OCI-LY3 (cell line): ENCODE measurements around the gene ZNRF2.

ENCODE experiments used
- H2AFZ ChIP-seq: fragments of 200-600, 300-600 bp; shearing (Covaris generic); 2 replicates; pipeline ENCODE4 v1.6.0; 2014; ENCODE audit warnings: antibody characterized with exemption, low read depth, low read length
- H3K27ac ChIP-seq: fragments of 200-600, 300-600 bp; sonication (generic); 2 replicates; pipeline ENCODE4 v1.5.1; 2014; ENCODE audit warnings: mild to moderate bottlenecking, low read length, moderate library complexity, mixed read lengths
- H3K27me3 ChIP-seq: fragments of 200-600, 300-600 bp; sonication (generic); 2 replicates; pipeline ENCODE4 v1.6.1; 2014; ENCODE audit warnings: low read depth, low read length, mixed read lengths
- H3K36me3 ChIP-seq: fragments of 200-600, 300-600 bp; sonication (generic); replicated peaks from 2 replicates; pipeline ENCODE3; 2014; ENCODE audit warnings: low read depth, low read length, mixed read lengths
- H3K4me1 ChIP-seq: fragments of 300-600, 200-600 bp; sonication (generic); 2 replicates; pipeline ENCODE4 v1.6.1; 2014; ENCODE audit warnings: low read length, mixed read lengths
- H3K4me2 ChIP-seq: fragments of 200-600, 300-600 bp; sonication (generic); 2 replicates; pipeline ENCODE4 v1.6.1; 2014; ENCODE audit warnings: low read length, mixed read lengths
- H3K4me3 ChIP-seq: fragments of 300-600, 200-600 bp; sonication (generic); 2 replicates; pipeline ENCODE4 v1.5.1; 2014; ENCODE audit warnings: antibody characterized with exemption, mild to moderate bottlenecking, low read length, moderate library complexity
- H3K79me2 ChIP-seq: fragments of 300-600, 200-600 bp; shearing (Covaris generic); 2 replicates; pipeline ENCODE4 v1.6.1; 2014; ENCODE audit warnings: mild to moderate bottlenecking, low read length, mixed read lengths
- H3K9ac ChIP-seq: fragments of 300-600, 200-600 bp; shearing (Covaris generic); 2 replicates; pipeline ENCODE4 v1.6.0; 2014; ENCODE audit warnings: mild to moderate bottlenecking, low read length, moderate library complexity
- H3K9me3 ChIP-seq: fragments of 200-600, 300-600 bp; shearing (Covaris generic); 2 replicates; pipeline ENCODE4 v1.6.1; 2014; ENCODE audit warnings: low read length, mixed read lengths; ENCODE audit not compliant: insufficient read depth
- H4K20me1 ChIP-seq: fragments of 200-600, 300-600 bp; sonication (generic); 2 replicates; pipeline ENCODE4 v1.6.1; 2016; ENCODE audit warnings: low read length, mixed read lengths; ENCODE audit not compliant: insufficient read depth
- EZH2phosphoT487 ChIP-seq: fragments of 200-600 bp; shearing (Covaris generic); IDR thresholded peaks from 2 replicates; pipeline ENCODE4 v1.6.1; 2018; ENCODE audit warnings: antibody characterized with exemption, mixed run types, low read depth
- TF ChIP-seq, protein P1 (sequence below): fragments of 200-600, 300-600 bp; sonication (generic); IDR thresholded peaks from 2 replicates; pipeline ENCODE4 v1.5.1; 2014; ENCODE audit warnings: antibody characterized with exemption, low read length, low read depth

ZNRF2 gene

DNA sequence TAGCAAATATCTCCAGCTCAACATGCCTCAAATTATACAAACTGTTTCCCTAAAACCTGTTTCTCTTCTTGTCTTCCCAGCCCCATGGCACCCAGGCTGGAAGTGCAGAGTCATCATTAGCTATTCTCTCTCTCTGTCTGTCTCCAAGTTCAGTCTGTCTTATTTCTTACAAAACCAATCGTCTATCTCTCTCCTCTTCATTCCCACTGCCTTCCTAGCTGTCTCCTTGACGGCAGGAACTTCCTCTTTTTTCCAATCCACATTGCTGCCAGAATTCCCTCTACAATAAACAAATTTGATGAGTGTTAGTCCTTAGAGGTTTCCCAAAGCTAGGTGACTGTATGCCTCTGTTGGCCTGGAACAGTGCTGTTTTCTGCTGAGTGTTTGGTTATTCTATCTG is 14.9 kb upstream of the ZNRF2 start:
- no peaks in the 10 kb centered on the region for H3K9me3 ChIP-seq
- H2AFZ ChIP-seq, result no peak overlapping the region
- no peaks in the 10 kb centered on the region for H4K20me1 ChIP-seq
- peaks cover 16% of the 10 kb centered on the region for H3K4me1 ChIP-seq
- H3K4me2 ChIP-seq, result no peak overlapping the region
- no peaks in the 10 kb centered on the region for H3K27me3 ChIP-seq
- H3K4me3 ChIP-seq, result no peak overlapping the region
- no peak for TF ChIP-seq EZH2phosphoT487
- TF ChIP-seq, protein P1, sequence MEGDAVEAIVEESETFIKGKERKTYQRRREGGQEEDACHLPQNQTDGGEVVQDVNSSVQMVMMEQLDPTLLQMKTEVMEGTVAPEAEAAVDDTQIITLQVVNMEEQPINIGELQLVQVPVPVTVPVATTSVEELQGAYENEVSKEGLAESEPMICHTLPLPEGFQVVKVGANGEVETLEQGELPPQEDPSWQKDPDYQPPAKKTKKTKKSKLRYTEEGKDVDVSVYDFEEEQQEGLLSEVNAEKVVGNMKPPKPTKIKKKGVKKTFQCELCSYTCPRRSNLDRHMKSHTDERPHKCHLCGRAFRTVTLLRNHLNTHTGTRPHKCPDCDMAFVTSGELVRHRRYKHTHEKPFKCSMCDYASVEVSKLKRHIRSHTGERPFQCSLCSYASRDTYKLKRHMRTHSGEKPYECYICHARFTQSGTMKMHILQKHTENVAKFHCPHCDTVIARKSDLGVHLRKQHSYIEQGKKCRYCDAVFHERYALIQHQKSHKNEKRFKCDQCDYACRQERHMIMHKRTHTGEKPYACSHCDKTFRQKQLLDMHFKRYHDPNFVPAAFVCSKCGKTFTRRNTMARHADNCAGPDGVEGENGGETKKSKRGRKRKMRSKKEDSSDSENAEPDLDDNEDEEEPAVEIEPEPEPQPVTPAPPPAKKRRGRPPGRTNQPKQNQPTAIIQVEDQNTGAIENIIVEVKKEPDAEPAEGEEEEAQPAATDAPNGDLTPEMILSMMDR, result no peak
- H3K27ac ChIP-seq, result no peak overlapping the region
- H3K79me2 ChIP-seq, result no peaks in the 10 kb centered on the region
- no peaks in the 10 kb centered on the region for H3K36me3 ChIP-seq
- no peak overlapping the region for H3K9ac ChIP-seq

- H3K4me3 ChIP-seq, result no peak overlapping the region
- no peak overlapping the region for H3K9ac ChIP-seq
- peak overlapping the region; percentile 30 for H3K4me2 ChIP-seq
- H3K27ac ChIP-seq, result no peak overlapping the region
- H4K20me1 ChIP-seq, result no peaks in the 10 kb centered on the region
- no peaks in the 10 kb centered on the region for H3K79me2 ChIP-seq
- no peaks in the 10 kb centered on the region for H3K9me3 ChIP-seq
- no peak overlapping the region for H2AFZ ChIP-seq
- no peak for TF ChIP-seq EZH2phosphoT487
- TF ChIP-seq, protein P1, result no peak
- peaks cover 24% of the 10 kb centered on the region for H3K4me1 ChIP-seq
- no peaks in the 10 kb centered on the region for H3K36me3 ChIP-seq
- H3K27me3 ChIP-seq, result no peaks in the 10 kb centered on the region
Observed at GRCh38 chr7:30270921-30271320, 13.5 kb upstream of the ZNRF2 start.

DNA sequence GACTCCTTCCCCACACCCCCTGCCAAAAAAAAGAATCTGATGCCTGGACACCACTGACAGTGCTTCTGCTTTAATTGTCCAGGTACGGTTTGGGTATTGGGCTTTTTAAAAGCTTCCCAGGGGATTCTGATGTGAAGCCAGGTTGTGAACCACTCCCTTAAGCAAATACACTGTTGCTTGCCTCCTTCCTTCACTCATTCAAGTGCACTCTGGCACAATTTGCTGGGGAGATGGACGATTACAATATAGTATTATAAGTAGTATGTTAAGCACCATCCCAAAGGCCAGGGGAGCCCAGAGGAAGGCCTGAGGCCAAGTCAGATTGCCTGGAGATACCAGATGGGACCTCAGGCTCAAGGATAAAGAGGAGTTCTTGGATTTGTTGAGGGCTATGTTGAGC is 12.3 kb upstream of the ZNRF2 start:
- Histone ChIP-seq H3K36me3 (no peaks in the 10 kb centered on the region), H3K9ac (no peak overlapping the region), H3K4me2 (no peak overlapping the region), H3K27ac (no peak overlapping the region), H4K20me1 (no peaks in the 10 kb centered on the region), H3K27me3 (no peaks in the 10 kb centered on the region), H2AFZ (no peak overlapping the region), H3K79me2 (no peaks in the 10 kb centered on the region), H3K4me1 (peaks cover 27% of the 10 kb centered on the region), H3K4me3 (no peak overlapping the region), H3K9me3 (no peaks in the 10 kb centered on the region)
- no peak for TF ChIP-seq EZH2phosphoT487

- H4K20me1 ChIP-seq, result no peaks in the 10 kb centered on the region
- H3K4me1 ChIP-seq, result peaks cover 27% of the 10 kb centered on the region
- no peak overlapping the region for H3K4me3 ChIP-seq
- no peak overlapping the region for H2AFZ ChIP-seq
- no peak overlapping the region for H3K9ac ChIP-seq
- H3K27me3 ChIP-seq, result no peaks in the 10 kb centered on the region
- no peaks in the 10 kb centered on the region for H3K9me3 ChIP-seq
- H3K79me2 ChIP-seq, result no peaks in the 10 kb centered on the region
- no peak overlapping the region for H3K27ac ChIP-seq
- H3K4me2 ChIP-seq, result no peak overlapping the region
- no peaks in the 10 kb centered on the region for H3K36me3 ChIP-seq
- TF ChIP-seq EZH2phosphoT487, result no peak
- TF ChIP-seq, protein P1, result no peak
Observed at GRCh38 chr7:30273552-30273951, 10.8 kb upstream of the ZNRF2 start.

DNA sequence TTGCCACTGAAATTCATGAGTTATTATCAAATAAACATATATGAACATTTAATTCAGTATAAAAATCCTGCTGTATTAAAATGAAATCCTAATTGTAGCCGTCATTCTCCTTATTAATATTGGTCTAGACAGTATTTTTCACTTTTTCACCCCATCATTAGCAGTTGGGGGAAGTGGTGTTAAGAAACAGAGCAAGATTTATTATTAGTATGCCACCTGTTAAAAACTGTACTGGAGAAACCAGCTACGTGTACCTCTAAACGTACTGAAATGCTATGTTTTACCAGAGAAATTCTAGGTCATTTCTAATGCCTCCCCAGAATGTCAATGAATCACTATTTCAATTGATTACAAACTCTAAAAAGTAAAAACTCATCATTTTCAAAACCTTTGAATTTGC is 9.8 kb upstream of the ZNRF2 start:
- H3K27me3 ChIP-seq, result no peaks in the 10 kb centered on the region
- no peaks in the 10 kb centered on the region for H3K9me3 ChIP-seq
- peaks cover 37% of the 10 kb centered on the region for H3K4me1 ChIP-seq
- H3K27ac ChIP-seq, result no peak overlapping the region
- no peak overlapping the region for H3K4me3 ChIP-seq
- no peaks in the 10 kb centered on the region for H3K79me2 ChIP-seq
- peak overlapping the region; percentile 3; the same call in 1 of the 2 replicates for H3K4me2 ChIP-seq
- no peaks in the 10 kb centered on the region for H3K36me3 ChIP-seq
- 0 out of 2 replicates have a peak overlapping the region, but pooled peaks have one; percentile 20 for H3K9ac ChIP-seq
- no peaks in the 10 kb centered on the region for H4K20me1 ChIP-seq
- TF ChIP-seq, protein P1, result no peak
- no peak for TF ChIP-seq EZH2phosphoT487
- no peak overlapping the region for H2AFZ ChIP-seq
